NCI-H526 treated with DMSO at 0.1 percent for 48 hours (cell line): ENCODE measurements around the gene DRC1.

ENCODE experiments used
- DNase-seq: peaks from one replicate; lab custom pipeline; 2025; lab: John Stamatoyannopoulos, UW

The DRC1 gene

DNA sequence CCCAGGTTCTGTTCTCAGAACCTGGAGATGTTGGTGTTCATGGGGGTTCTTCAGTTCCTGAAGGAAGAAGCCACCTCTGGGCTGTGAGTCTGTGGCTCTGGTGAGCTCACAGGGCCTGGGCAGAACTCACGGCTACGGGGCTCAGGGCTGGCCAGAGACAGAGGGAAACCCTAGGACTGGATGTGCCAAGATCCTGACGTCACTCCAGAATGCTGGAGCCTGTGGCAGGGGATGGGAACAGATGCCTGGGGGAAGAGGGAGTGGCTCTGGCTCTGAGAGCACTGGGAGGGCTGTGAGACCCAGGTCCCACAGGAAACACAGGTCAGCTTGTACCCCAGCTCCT is 76.2 kb downstream of the DRC1 start, which contains the start of gene OTOF:
TSS of gene OTOF (minus strand) at position 214 of the 343 bp plus-strand sequence.
- no peak for DNase-seq

DNA sequence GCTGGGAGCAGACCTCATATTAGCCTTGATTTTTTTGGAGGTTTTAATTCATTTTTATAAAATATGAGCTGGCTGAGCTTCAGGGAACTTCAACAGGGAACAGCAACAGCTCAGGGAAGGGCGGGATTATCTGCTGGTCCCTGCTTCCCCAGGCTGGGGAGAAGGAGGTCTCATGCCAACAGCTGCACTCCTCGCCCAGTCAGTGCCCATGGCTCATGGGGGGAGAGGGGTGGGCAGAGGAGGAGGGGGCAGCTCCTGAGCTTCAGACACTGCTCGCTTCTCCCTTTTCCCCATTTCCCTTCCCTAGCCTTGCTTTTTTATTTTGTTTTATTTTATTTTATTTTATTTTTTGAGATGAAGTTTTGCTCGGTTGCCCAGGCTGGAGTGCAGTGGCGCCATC is 76.6 kb downstream of the DRC1 start:
- no peak for DNase-seq

- no peak for DNase-seq
These were observed 77.5 kb downstream of the DRC1 start for GRCh38 chr2:26479131-26479788.

DNA sequence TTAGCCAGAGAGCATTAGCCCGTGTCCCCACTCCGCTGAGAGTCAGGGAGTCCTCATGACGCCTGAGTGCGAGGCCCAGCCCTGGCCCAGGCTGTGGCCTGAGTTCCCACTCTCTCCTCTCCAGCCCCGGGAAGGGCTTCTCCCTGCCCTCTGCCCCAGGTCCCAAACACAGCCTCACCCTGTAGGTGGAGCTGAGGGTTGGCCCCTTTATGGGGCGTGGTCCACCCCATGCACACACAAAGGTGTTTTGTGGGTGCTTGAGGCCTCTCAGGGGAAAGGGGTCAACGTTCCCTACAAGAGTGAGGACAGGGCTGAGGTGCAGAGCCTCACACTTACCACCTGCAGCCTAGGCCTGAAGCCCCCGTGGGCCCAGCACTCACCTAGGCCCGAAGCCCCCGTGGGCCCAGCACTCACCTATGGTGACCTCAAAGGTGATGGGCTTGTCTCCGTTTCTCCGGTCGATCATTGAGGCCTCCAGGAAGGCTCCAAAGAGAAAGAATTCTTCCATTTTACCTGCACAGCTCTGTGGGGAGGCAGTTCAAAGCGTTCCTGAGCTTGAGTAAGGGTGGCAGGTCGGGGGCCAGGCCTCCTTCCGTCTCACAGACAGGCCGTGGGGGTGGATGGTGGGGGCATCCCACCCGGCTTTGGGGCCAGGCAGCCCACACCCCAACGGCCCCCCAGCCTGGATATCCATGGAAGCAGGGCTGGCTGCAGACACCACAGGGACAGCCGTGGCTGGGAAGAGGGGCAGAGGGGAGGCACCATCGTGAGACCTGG is 78.3 kb downstream of the DRC1 start:
- DNase-seq = no peak

DNA sequence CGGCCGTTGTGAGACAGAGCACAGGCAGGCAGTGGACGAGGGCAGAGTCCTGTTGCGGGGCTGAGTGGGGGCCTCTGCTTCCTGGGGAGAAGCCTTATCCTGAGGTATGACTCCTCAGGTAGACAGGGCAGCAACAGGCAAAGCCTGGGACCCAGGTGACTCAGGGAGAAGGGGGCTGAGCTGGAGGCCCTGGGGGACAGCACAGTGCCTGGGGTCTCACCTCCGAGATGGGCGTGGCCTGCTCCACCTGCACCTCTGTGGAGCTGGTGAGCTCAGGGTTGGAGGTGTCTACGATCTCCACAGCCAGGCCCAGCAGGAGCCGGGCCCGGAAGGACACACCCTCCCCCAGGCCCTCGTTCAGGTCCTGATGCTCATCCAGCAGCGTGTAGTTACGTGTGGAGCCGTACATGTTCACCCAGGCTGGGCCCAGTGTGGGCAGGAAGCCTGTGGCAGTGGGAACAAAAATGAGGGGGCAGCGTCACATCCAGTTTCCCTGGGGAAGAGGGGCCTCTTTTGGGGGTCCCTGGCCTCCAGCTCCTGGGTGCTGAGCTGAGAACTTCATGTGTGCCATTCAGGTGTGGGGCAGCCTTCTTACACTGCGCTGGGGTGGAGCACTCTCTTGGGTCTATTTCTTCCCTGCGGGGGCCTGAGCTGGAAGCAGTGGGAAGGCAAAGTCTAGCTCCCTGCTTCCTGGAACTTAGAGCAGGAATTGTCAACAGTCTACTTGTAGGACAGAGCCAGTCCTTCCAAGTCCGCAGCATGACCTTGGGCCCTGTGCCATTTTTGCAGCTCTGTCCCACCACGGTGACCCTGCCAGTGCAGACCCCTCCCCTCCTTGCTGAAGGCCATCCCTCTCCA is 79.1 kb downstream of the DRC1 start:
- no peak for DNase-seq

DNA sequence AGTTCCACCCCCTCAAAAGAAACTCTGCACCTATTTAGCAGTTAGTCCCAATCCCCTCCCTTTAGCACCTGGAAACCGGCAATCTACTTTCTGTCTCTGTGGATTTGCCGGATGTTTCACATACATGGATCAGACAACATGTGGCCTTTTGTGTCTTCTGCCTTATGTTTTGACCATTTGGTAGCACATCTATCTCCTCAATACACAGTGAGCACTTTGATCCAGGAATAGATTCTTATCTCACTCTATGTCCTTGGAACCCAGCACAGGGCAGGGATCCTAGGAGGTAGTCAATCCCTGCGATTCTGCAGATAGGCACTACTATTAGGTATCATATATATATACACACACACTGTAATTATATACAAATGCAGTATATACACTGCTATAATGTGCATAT is 80.0 kb downstream of the DRC1 start:
- no peak for DNase-seq

DNA sequence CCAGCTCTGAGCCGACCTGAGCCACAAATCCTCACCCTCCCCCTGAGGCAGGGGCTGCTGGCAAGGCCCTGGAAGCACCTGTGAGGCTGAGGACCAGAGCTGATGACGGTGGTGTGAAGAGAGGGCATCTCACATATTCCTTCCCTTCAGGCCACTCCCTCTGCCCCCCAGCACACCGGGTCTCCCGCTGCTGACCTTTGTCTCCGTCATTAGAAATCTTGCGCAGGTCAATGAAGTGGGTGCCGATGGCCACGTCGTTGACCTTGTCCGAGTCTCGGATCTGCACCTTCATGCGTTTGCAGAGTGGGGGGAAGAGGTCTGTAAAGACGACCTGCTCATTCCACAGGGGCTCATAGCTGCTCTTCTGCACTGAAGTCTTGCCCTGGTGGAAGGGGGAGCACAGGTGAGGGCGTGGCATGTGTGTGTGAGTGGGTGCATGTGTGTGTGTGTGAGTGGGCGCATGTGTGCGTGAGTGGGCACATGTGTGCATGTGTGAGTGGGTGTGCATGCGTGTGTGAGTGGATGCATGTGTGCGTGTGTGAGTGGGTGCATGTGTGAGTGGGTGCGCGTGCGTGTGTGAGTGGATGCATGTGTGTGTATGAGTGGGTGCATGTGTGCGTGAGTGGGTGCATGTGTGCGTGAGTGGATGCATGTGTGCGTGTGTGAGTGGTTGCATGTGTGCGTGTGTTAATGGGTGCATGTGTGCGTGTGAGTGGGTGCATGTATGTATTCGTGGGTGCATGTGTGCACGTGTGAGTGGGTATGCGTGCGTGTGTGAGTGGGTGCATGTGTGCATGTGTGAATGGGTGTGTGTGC is 80.7 kb downstream of the DRC1 start:
- no peak for DNase-seq

DNA sequence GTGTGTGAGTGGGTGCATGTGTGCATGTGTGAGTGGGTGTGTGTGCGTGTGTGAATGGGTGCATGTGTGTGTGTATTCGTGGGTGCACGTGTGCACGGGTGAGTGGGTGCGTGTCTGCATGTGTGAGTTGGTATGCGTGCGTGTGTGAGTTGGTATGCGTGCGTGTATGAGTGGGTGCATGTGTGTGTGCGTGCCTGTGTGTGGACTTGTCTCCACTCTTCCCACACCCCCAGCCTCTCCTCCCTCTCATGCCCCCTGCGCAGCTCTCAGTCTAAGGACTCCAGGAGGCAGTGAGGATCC is 81.3 kb downstream of the DRC1 start:
- no peak for DNase-seq

DNA sequence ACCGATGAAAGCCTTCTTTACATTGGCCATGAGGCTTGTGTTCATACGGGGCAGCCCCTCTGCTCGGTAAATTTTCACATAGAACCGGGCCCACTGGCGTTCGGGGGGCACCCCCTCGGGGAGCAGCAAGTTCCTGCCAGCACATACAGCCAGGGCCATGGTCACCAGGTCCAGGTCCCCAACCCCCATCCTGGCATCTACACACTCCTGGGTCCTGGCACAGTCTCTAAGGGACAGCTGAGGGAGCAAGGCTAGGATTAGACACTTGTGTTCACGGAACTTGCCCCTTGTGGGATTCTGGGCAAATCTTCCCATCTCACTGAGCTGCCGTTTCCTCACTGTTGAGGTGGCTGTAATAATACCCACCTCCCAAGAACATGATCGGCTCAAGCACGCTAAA is 81.8 kb downstream of the DRC1 start:
- no peak for DNase-seq

- DNase-seq = no peak
These were observed 82.3 kb downstream of the DRC1 start for GRCh38 chr2:26483957-26484565.

GRCh38 chr2:26484579-26484978 is 82.9 kb downstream of the DRC1 start:
- no peak for DNase-seq

GRCh38 chr2:26485099-26485498 is 83.4 kb downstream of the DRC1 start:
- DNase-seq = no peak

DNA sequence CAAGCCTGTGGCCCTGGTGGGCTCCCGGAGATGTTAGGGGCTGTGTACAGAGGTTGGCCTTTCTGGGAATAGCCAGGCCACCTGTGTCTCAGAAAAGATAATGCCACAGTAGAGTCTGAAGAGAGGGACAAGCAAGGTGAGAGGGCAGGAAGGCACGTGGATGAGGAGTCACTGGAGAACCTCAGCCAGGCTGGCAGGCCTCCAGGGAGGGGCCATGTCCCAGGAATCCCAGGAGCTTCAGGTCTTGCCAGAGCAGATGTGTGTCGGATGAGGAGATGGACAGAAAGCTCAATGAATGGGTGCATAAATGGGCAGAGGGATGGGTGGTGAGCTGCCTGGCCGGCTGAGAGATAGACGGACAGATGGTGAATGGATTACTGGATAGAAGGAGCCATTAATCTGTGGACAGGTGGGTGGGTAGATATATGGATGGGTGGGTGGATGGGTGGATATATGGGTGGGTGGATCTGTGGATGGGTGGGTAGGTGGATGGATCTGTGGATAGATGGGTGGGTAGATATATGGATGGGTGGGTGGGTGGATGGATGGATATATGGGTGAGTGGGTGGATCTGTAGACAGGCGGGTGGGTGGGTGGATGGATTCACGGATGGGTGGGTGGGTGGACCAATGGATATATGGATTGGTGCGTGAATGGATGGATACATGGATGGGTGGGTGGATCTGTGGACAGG is 84.2 kb downstream of the DRC1 start:
- no peak for DNase-seq

DNA sequence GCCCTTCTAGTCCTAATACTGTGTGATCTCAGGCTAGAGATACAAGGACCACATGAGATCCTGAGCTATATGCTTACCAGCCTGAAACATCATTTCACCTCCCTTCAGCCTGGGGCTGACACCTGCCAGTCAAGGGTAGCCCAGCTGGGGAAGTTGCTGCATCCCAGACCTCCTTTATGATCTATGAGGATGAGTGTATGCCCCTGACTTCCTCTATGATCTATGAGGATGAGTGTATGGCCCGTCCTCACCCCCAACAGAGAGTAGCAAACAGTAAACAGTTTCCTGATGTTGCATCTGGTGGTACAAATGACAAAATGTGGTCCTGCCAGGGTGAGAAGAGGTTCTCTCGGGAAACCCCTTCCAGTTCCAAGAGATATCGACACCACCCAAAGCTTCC is 85.1 kb downstream of the DRC1 start:
- no peak for DNase-seq

DNA sequence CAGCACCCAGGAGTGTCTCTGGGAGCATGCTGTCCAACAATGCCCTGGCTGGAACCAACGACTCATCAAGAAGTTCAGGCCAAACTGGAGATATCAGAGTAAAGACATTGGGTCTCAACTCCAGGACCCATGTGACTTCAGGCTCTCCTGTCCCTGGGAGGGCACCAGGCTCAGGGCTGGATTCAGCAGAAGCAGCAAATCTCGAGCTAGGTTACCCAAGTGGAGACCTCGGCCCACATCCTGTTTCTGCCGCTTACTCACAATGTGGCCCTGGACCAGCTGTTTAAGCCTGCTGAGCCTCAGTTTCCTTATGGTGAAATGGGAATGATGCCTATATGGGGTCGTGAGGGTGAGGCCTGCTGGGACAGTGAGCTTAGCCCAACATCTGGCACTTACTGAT is 85.5 kb downstream of the DRC1 start:
- no peak for DNase-seq

- no peak for DNase-seq
These were observed 86.9 kb downstream of the DRC1 start for GRCh38 chr2:26488463-26489212.

- no peak for DNase-seq
These were observed 87.6 kb downstream of the DRC1 start for GRCh38 chr2:26489213-26489850.

DNA sequence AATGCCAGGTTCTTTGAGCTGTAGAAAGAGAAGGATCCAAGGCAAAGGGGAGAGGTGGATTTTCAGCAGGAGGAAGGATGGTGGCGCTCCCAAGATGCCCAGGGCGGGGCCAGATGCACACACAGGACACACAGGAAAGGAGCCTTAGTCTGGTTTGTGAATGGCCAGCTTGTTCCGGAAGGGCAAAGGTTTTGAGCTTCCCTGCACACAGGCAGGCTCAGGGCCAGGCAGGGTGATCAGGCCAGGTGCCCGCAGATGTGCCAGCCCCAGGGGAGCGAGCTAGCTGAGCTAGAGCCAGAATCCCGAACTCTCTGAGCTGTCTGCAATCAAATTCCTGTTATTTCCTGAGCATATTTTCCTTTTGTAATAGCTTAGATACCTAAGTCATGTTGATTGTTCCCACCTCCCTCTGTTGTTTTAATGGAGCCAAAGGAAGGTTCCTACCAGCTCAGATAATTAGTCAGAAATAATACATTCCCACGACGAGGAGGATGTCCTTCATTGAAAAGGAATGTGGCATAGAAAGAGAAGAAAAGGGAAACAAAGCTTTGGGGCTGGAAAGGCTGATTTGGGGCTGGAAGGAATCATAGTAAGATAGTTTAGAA is 89.9 kb downstream of the DRC1 start:
- no peak for DNase-seq

- no peak for DNase-seq
These were observed 91.2 kb downstream of the DRC1 start for GRCh38 chr2:26492749-26493515.
